T-helper 2 cell (primary cell): ENCODE data around the gene INPP5B.
"Not testable (repeated sequence)": the region's sequence is repeated elsewhere in the genome, so short reads cannot be mapped to it uniquely, and the experiment has no call there.

Experiments
- DNase-seq, 5 experiments: peaks; one replicate each; pipeline versions ENCODE4 v3.0.0 to v3.0.0-alpha.2; 2012 to 2022

Gene INPP5B

DNA sequence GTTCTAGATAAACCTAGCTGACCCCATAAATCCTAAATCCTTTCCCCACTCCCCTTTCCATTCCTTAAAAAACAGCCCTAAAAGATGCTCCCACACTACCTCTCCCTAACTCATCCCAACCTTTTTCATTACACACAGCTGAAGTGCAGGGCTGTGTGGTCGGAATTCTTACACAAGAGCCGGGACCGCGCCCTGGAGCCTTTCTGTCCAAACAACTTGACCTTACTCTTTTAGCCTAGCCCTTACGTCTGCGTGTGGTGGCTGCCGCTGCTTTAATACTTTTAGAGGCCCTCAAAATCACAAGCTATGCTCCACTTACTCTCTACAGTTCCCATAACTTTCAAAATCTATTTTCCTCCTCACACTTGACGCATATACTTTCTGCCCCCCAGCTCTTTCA is 36.0 kb downstream of the INPP5B start:
- not testable (repeated sequence) for DNase-seq

DNA sequence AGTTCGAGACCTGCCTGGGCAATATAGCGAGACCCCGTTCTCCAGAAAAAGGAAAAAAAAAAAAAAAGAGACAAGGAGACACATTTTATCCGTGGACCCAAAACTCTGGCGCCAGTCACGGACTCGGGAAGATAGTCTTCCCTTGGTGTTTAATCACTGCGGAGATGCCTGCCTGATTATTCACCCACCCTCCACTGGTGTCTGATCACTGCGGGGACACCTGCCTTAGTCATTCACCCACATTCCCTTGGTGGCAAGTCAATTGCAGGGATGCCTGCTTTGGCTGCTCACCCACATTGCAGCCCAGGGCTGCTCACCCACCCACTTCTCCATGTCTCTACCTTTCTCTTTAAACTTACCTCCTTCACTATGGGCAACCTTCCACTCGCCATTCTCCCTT is 38.3 kb downstream of the INPP5B start:
- not testable (repeated sequence) for DNase-seq

DNA sequence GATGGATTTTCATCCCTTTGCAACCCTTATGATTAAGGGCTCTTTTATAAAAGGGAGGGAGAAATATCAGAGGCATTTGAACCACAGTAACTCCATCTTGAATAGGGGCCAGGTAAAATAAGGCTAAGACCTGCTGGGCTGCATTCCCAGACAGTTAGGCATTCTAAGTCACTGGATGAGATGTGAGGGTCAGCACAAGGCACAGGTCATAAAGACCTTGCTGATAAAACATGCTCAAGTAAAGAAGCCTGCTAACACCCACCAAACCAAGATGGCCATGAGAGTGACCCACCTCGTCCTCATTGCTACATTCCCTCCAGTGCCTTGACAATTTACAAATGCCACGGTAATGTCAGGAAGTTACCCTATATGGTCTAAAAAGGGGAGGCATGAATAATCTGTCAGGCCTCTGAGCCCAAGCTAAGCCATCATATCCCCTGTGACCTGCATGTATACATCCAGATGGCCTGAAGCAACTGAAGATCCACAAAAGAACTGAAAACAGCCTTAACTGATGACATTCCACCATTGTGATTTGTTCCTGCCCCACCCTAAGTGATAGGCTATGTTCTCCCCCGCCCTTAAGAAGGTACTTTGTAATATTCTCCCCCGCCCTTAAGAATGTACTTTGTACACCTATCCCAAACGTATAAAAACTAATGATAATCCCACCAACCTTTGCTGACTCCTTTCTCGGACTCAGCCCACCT is 39.3 kb downstream of the INPP5B start:
- not testable (repeated sequence) for DNase-seq

DNA sequence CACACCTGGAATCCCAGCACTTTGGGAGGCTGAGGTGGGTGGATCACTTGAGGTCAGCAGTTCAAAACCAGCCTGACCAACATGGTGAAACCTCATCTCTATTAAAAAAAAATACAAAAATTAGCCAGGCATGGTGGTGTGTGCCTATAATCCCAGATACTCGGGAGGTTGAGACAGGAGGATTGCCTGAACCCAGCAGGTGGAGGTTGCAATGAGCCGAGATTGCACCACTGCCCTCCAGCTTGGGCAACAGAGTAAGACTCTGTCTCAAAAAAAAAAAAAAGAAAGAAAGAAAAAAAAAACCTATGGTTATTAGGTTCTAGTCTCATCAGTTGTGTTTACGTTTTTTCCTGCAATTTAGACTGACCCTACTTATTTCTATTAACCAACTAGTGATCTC is 40.3 kb downstream of the INPP5B start:
- not testable (repeated sequence) for DNase-seq

GRCh38 chr1:37905727-37906126 is 41.1 kb downstream of the INPP5B start:
- DNase-seq: no peak

DNA sequence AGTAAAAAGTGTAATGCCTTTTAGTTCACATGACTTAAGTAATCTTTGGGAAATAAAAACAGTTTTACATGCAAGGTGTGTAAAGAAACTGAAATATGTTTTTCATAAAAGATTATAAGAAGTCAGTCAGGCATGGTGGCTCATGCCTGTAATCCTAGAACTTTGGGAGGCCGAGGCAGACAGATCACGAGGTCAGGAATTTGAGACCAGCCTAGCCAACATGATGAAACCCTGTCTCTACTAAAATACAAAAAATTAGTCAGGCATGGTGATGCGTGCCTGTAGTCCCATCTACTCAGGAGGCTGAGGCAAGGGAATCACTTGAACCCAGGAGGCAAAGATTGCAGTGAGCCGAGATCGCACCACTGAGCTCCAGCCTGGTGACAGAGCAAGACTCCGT is 42.9 kb downstream of the INPP5B start:
- not testable (repeated sequence) for DNase-seq

DNA sequence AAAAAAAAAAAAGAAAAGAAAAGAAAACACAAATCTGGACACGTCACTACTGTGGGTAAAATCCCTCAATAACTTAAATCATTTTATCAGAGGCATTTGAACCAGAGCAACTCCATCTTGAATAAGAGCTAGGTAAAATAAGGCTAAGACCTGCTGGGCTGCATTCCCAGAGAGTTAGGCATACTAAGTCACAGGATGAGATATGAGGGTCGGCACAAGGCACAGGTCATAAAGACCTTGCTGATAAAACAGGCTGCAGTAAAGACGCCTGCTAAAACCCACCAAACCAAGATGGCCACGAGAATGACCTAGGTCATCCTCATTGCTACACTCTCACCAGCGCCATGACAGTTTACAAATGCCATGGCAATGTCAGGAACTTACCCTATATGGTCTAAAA is 43.9 kb downstream of the INPP5B start:
- no peak for DNase-seq

- DNase-seq: no peak
These were observed 45.0 kb downstream of the INPP5B start for GRCh38 chr1:37901893-37902225.

DNA sequence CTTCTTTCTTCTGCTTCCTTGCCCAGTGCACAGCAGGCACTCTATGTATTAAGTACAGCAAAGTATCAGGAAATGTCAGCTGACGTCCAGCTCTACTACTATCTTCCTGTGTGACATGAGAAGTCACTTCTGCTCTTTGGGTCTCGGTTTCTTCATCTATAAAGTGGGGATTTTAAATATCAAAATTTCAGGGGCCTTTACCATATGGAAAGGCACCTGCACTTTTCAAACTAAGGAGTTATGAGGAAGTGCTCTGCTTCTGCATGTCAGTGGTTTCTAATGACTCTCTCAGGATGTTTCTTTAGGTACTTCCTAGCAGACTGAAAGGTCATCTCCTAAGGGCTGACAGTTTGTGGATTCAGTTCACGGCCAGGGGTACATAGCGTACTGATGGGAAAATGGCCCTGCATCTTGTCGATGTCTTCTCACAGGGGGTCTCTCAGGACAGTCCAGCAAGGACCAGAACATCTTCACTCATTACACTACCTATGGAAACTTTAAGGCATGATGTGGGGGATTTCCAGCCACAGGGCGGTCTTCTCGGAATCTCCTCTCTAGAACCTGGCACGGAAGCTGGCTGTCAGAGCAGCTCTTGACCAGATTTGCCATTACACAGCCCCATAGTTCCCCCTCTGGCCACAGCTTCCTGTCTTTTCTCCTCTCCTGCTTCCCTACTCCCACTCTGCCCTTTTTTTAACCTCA is 45.5 kb downstream of the INPP5B start:
- no peak for DNase-seq

GRCh38 chr1:37897563-37897962 is 49.3 kb downstream of the INPP5B start:
- DNase-seq: not testable (repeated sequence)

- DNase-seq: no peak
These were observed 53.2 kb downstream of the INPP5B start for GRCh38 chr1:37893673-37894072.

DNA sequence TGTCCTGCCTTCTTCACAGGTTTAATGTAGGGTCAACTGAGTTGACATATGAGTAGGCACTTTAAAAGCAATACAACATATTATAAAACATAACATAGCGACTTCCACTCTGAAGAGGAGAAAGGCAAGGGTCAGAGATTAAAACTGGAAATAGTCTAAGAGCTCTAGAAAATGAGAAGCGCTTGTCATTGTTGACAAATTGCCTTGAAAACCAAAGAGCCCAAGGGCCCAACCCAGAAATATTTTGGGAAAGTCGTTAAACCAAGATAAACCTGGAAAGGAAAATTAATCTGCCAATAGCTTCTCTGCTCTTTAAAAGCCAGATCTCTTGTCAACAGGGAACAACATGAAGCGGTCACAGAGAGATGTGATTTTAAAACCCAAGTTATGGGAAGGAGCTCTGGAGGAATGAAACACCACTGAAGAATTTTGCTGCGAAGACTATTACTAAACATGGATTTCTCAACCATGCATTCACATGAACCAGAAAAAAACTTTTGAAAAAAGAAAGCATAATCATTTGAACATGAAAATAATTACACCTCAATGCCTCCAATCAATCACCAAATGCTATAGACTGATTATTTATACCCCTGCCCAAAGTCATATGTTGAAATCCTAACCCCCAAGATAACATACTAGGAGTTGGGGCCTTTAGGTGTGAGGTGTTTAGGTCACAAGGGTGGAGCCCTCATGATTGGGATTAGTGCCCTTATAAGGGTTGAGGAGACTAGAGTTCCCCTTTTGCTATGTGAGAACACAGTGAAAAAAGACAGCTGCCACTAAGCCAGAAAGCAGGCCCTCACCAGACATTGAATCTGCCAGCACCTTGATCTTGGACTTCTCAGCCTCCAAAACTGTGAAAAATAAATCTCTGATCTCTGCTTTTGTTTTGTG is 54.5 kb downstream of the INPP5B start:
- no peak for DNase-seq

DNA sequence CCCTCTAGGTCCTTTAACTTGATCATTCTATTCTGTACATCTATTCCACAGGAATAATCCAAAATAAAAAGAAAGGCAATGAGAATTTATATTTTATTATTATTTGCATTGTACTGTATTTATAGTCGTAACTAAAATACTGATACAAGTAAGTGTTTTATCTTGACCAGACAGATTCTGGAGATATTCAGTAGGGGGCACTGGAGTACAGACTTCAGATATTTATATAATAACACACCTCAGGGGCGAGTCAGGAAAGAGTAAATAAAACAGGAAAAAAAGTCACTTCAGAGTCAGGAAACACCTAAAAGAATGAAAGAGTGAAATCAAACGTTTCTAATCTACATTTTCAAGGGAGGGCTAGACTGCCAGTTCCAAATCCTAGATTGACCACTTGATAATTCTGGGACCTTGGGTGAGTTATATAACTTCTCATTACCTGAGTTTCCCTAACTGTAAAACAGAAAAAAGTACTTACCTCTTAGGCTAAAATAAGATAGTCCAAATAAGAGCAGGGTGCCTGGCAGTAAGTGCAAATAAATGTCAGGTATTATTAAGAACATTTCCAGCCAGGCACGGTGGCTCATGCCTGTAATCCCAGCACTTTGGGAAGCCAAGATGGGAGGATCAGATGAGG is 56.4 kb downstream of the INPP5B start:
- peak in 2 of 5 experiments; percentile 26 to 38 for DNase-seq

GRCh38 chr1:37888022-37888700 is 58.7 kb downstream of the INPP5B start:
- no peak for DNase-seq

DNA sequence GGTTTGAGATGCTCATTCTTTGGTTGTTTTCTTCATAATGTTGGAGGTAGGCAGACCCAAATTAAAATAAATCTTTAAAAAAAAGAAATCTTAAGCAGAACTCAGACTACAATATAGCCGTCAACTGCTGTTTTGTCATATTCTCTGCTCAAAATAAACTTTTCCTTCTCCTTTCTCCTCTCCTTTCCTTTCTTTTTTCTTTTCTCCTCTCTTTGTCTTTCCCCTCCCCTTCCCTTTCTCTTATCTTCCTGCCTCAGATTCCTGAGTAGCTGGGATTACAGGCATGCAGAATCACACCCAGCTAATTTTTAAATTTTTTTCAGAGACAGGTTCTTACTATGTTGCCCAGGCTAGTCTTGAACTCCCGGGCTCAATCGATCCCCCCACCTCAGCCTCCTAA is 62.7 kb downstream of the INPP5B start:
- no peak for DNase-seq

DNA sequence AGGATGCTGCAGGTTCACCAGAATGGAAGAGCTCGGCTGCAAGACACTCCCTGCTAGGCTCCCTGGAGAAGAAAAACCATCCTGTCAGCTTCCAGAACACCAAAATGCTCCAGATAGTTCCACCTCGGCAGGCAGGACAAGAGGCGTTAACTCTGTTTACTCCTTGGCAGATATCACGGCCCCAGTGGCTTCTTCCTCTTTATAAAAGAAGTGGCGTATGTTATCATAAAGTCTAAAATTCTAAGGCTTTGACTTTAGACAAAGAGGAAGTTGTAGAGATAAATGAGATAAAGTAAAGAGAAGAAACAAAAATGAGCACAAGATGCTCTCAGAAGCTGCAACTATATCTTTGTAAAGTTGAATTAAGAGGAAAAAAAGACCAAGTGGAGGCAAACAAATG is 63.2 kb downstream of the INPP5B start:
- no peak for DNase-seq

DNA sequence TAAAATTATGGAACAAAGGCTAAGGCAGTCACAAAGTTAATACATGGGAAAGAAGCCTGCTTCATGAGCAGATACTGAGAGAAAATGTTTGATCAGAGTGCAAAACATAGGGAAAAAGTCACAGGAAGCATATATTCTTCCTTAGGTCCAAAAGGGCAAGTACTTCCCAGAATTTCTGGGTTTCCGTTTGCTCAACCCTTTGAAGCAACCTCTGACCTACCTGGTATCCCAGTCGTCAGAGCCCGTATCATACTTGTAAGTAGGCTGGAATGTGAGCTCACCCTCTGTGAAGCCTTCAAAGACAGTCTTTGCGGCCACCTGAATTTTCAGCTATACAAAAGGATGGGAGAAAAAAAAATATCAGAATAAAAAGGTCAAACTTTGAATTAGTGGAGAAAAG is 67.0 kb downstream of the INPP5B start:
- DNase-seq: no peak

DNA sequence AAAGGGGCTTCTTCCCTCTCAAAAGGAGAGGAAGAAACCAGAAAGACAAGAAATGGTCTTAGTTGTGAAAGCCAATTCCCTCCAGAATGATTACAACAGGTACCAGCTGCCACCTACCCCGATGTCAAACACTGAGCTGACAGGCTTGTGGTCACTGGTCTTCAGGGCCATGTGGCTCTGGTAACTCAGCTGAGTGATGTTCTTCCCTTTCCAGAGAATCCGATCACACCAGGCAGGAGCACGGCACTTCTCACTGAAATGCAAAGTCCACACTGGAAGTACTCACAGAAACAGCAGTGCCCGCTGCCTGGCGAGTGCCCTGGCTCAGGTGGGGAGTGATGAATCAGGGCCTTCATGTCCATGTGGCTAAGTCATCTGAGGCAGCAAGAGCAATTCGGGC is 68.8 kb downstream of the INPP5B start:
- DNase-seq: no peak

GRCh38 chr1:37875833-37876232 is 71.0 kb downstream of the INPP5B start:
- DNase-seq: no peak

- no peak for DNase-seq
These were observed 74.2 kb downstream of the INPP5B start for GRCh38 chr1:37872692-37873091.

DNA sequence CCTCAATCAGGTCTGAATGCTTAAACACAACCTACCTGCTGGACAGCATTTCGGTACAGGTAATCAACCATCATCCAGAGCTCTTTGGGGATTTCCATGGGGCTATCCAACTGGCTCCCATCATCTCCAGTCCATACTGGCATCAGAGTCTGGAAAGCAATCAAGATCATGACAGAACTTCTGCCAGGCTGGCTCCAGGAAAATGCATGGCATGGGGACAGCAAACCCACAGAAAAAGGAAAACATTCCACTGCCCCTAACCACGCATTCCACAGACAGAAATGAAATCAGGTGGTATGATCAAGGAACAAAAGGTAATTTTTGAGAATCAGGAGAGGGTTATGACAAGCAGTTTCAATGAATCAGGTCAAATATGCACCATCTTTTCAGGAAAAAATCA is 78.4 kb downstream of the INPP5B start:
- no peak for DNase-seq

- DNase-seq: no peak
These were observed 79.1 kb downstream of the INPP5B start for GRCh38 chr1:37867784-37868183.

- DNase-seq: no peak
These were observed 80.4 kb downstream of the INPP5B start for GRCh38 chr1:37866491-37866890.
